ENCODE results near the gene IGSF11. TPM values are rescaled to one million over a fixed set of nuclear protein-coding genes. Genes with fewer than 3 reads are reported as not detected.
"Not testable (repeated sequence)": the region's sequence is repeated elsewhere in the genome, so short reads cannot be mapped to it uniquely, and the experiment has no call there.

Gene IGSF11, protein sequence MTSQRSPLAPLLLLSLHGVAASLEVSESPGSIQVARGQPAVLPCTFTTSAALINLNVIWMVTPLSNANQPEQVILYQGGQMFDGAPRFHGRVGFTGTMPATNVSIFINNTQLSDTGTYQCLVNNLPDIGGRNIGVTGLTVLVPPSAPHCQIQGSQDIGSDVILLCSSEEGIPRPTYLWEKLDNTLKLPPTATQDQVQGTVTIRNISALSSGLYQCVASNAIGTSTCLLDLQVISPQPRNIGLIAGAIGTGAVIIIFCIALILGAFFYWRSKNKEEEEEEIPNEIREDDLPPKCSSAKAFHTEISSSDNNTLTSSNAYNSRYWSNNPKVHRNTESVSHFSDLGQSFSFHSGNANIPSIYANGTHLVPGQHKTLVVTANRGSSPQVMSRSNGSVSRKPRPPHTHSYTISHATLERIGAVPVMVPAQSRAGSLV
- total RNA-seq: under 1 TPM in 1 of 2 experiments, not detected in 1; 0.07 TPM

DNA sequence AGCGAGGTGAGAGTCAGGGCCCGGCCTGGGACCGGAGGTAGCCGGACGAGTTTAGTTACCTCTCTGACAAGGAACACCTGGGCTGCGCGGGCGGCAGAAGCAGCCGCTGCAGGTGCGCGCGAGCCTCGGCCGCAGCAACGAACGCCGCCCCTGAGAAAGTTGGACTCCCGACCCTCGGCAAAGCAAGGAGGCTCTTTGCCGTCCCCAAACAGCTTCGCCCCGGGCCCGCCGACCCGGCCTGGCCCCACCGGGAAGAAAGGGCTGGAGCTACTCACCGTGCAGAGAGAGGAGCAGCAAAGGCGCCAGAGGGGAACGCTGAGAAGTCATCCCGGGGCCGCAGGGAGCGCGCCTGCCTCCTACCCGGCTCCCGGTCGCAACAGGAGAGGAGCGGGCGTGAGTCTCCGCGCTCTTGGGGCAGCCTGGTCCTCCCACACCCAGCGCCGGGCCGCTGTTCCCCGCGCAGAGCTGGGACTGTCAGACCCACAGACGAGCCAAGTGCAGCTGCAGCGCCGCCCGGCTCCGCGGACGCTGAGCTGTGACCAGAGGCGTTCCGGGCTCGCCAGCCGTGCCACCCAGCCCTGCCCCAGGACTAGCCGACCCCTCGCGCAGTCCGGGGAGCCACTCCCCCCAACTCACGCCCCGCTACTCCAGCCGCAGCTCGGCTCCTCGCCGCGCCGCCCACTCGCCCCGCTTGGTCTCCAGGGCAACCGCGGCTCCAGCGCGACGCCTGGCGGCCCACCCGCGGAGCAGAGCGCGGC lies at the start of gene IGSF11:
TSS of gene IGSF11 (minus strand) at position 591 of the 758 bp plus-strand sequence. CDS start at position 327, 264 bp downstream.
- H3K4me3 Mint-ChIP-seq: peak within 1 kb of the TSS; percentile 79
- ChIA-PET POLR2A (interaction anchor here (0.8 to 1.3 kb wide), 4 partner anchors 53 to 92 kb away, joined by 3 read pairs; no protein-coding TSS in a partner anchor), CTCF (interaction anchor here (0.6 to 9.8 kb wide), 45 partner anchors 8 to 318 kb away, joined by 3 to 305 read pairs (median 4); partner anchors contain the start of gene B4GALT4)
- H3K27ac Mint-ChIP-seq: no peak within 1 kb of the TSS
- peaks cover 12% of the 10 kb centered on the region for H3K4me1 Mint-ChIP-seq (ENCODE audit: low read depth)
- no peaks in the 10 kb centered on the region for H3K9me3 Mint-ChIP-seq
- ATAC-seq: peak; percentile 91
- peak; percentile 71 for DNase-seq
- intact Hi-C loops (cut with micrococcal nuclease): loop anchor here (1.0 to 10.0 kb wide), 3 partner anchors 63 to 149 kb away; no protein-coding TSS in a partner anchor
- TF ChIP-seq CTCF (IDR thresholded peaks at IDR 0.05): peak; percentile 73
- peaks cover 44% of the 10 kb centered on the region for H3K27me3 Mint-ChIP-seq
- no peaks in the 10 kb centered on the region for H3K36me3 Mint-ChIP-seq (ENCODE audit: low read depth)

GRCh38 chr3:119080364-119080763 lies 45.7 kb upstream of the IGSF11 start:
- H3K4me1 Mint-ChIP-seq (ENCODE audit: low read depth): no peaks in the 10 kb centered on the region
- H3K36me3 Mint-ChIP-seq (ENCODE audit: low read depth): no peaks in the 10 kb centered on the region
- no peak overlapping the region for H3K27ac Mint-ChIP-seq
- ATAC-seq (no peak), DNase-seq (no peak)
- H3K9me3 Mint-ChIP-seq: peaks cover 6% of the 10 kb centered on the region
- no peak overlapping the region for H3K4me3 Mint-ChIP-seq
- H3K27me3 Mint-ChIP-seq: peaks cover 6% of the 10 kb centered on the region
- POLR2A ChIA-PET: no interaction called here
- no peak for TF ChIP-seq CTCF (IDR thresholded peaks at IDR 0.05)
- intact Hi-C loops (cut with micrococcal nuclease): no loop called here
- CTCF ChIA-PET: interaction anchor here (0.7 to 2.1 kb wide), 2 partner anchors 196 to 198 kb away, joined by 3 to 7 read pairs; no protein-coding TSS in a partner anchor

GRCh38 chr3:119073258-119074001 lies 38.8 kb upstream of the IGSF11 start:
- DNase-seq: no peak
- no peak for TF ChIP-seq CTCF (IDR thresholded peaks at IDR 0.05)
- Mint-ChIP-seq H3K4me1 (ENCODE audit: low read depth) (no peaks in the 10 kb centered on the region), H3K36me3 (ENCODE audit: low read depth) (no peaks in the 10 kb centered on the region), H3K4me3 (no peak overlapping the region), H3K27ac (no peak overlapping the region), H3K27me3 (peaks cover 14% of the 10 kb centered on the region), H3K9me3 (peaks cover 5% of the 10 kb centered on the region)
- CTCF ChIA-PET: interaction anchor here (1.0 to 1.2 kb wide), 2 partner anchors 188 to 189 kb away, joined by 3 to 4 read pairs; no protein-coding TSS in a partner anchor
- ATAC-seq: no peak
- POLR2A ChIA-PET: no interaction called here
- intact Hi-C loops (cut with micrococcal nuclease): no loop called here

GRCh38 chr3:119072451-119072850 lies 37.8 kb upstream of the IGSF11 start:
- H3K4me1 Mint-ChIP-seq (ENCODE audit: low read depth); H3K36me3 Mint-ChIP-seq (ENCODE audit: low read depth); intact Hi-C loops (cut with micrococcal nuclease); H3K27ac Mint-ChIP-seq; POLR2A ChIA-PET; H3K4me3 Mint-ChIP-seq; DNase-seq; H3K9me3 Mint-ChIP-seq; ATAC-seq: not testable (repeated sequence)
- CTCF ChIA-PET: interaction anchor here (1.2 kb wide), 1 partner anchor 188 kb away, joined by 4 read pairs; no protein-coding TSS in a partner anchor
- peaks cover 16% of the 10 kb centered on the region for H3K27me3 Mint-ChIP-seq

GRCh38 chr3:119069725-119070124 lies 35.1 kb upstream of the IGSF11 start:
- no peak for TF ChIP-seq CTCF (IDR thresholded peaks at IDR 0.05)
- ChIA-PET POLR2A (no interaction called here), CTCF (interaction anchor here (1.0 kb wide), 1 partner anchor 185 kb away, joined by 3 read pairs; no protein-coding TSS in a partner anchor)
- intact Hi-C loops (cut with micrococcal nuclease): no loop called here
- no peaks in the 10 kb centered on the region for H3K4me1 Mint-ChIP-seq (ENCODE audit: low read depth)
- peaks cover 11% of the 10 kb centered on the region for H3K27me3 Mint-ChIP-seq
- ATAC-seq: no peak
- H3K27ac Mint-ChIP-seq: no peak overlapping the region
- DNase-seq: no peak
- H3K4me3 Mint-ChIP-seq: no peak overlapping the region
- H3K36me3 Mint-ChIP-seq (ENCODE audit: low read depth): no peaks in the 10 kb centered on the region
- H3K9me3 Mint-ChIP-seq: no peaks in the 10 kb centered on the region

Data from activated CD8-positive, alpha-beta T cell treated with anti-CD3 and anti-CD28 coated beads for 36 hours (primary cell).